ENCODE measurements around the gene LCE6A. TPM values are rescaled to one million over a fixed set of nuclear protein-coding genes. Genes with fewer than 3 reads are reported as not detected.

The LCE6A gene
- total RNA-seq, 1 donor from 2014 or later: not detected

GRCh38 chr1:152886758-152887409, 44.2 kb downstream of the LCE6A start:
- H3K27ac Mint-ChIP-seq: no peak overlapping the region
- H3K36me3 Mint-ChIP-seq: no peaks in the 10 kb centered on the region
- no peaks in the 10 kb centered on the region for H3K4me1 Mint-ChIP-seq (ENCODE audit: unreplicated experiment)
- no peak for DNase-seq (ENCODE audit: extremely low spot score, unreplicated experiment)
- no peak overlapping the region for H3K4me3 Mint-ChIP-seq
- TF ChIP-seq CTCF (conservative IDR thresholded peaks at IDR 0.05): no peak
- H3K27me3 Mint-ChIP-seq: no peaks in the 10 kb centered on the region
- H3K9me3 Mint-ChIP-seq: no peaks in the 10 kb centered on the region

- H3K27me3 Mint-ChIP-seq: no peaks in the 10 kb centered on the region
- H3K36me3 Mint-ChIP-seq: no peaks in the 10 kb centered on the region
- TF ChIP-seq CTCF (conservative IDR thresholded peaks at IDR 0.05): no peak
- no peak overlapping the region for H3K4me3 Mint-ChIP-seq
- no peak for DNase-seq (ENCODE audit: extremely low spot score, unreplicated experiment)
- H3K4me1 Mint-ChIP-seq (ENCODE audit: unreplicated experiment): no peaks in the 10 kb centered on the region
- H3K9me3 Mint-ChIP-seq: no peaks in the 10 kb centered on the region
- no peak overlapping the region for H3K27ac Mint-ChIP-seq
Observed at GRCh38 chr1:152888126-152888525, 45.5 kb downstream of the LCE6A start.

Other genes with a start within 250 kb of the LCE6A start
- gene LCE3C, start 242.6 kb upstream of the LCE6A start, total RNA-seq (ENCODE audit: low replicate concordance): not detected in 2 replicates
- gene LCE3B, start 229.0 kb upstream of the LCE6A start, total RNA-seq (ENCODE audit: low replicate concordance): not detected in 2 replicates
- not detected in 2 replicates for gene LCE3A, start 219.8 kb upstream of the LCE6A start, total RNA-seq (ENCODE audit: low replicate concordance)
- not detected in 2 replicates for gene LCE2D, start 179.5 kb upstream of the LCE6A start, total RNA-seq (ENCODE audit: low replicate concordance)
- gene LCE2C, start 167.6 kb upstream of the LCE6A start, total RNA-seq (ENCODE audit: low replicate concordance): not detected in 2 replicates
- gene LCE2B, start 156.7 kb upstream of the LCE6A start, total RNA-seq (ENCODE audit: low replicate concordance): not detected in 2 replicates
- gene LCE2A, start 144.5 kb upstream of the LCE6A start, total RNA-seq (ENCODE audit: low replicate concordance): not detected in 2 replicates
- not detected in 2 replicates for gene LCE4A, start 134.7 kb upstream of the LCE6A start, total RNA-seq (ENCODE audit: low replicate concordance)
- gene KPRP, start 84.8 kb upstream of the LCE6A start, total RNA-seq (ENCODE audit: low replicate concordance): not detected in 2 replicates
- not detected in 2 replicates for gene LCE1F, start 67.7 kb upstream of the LCE6A start, total RNA-seq (ENCODE audit: low replicate concordance)
- gene LCE1E, start 56.6 kb upstream of the LCE6A start, total RNA-seq (ENCODE audit: low replicate concordance): not detected in 2 replicates
- gene LCE1D, start 46.1 kb upstream of the LCE6A start, total RNA-seq (ENCODE audit: low replicate concordance): not detected in 2 replicates
- not detected in 2 replicates for gene LCE1C, start 36.2 kb upstream of the LCE6A start, total RNA-seq (ENCODE audit: low replicate concordance)
- not detected in 2 replicates for gene LCE1B, start 30.9 kb upstream of the LCE6A start, total RNA-seq (ENCODE audit: low replicate concordance)
- not detected in 2 replicates for gene LCE1A, start 15.4 kb upstream of the LCE6A start, total RNA-seq (ENCODE audit: low replicate concordance)
- not detected in 2 replicates for gene LCE7A, start 17.1 kb downstream of the LCE6A start, total RNA-seq (ENCODE audit: low replicate concordance)
- gene SMCP, start 35.5 kb downstream of the LCE6A start, total RNA-seq (ENCODE audit: low replicate concordance): not detected in 2 replicates
- 10.9 and 19.3 TPM in 2 replicates for gene IVL, start 65.7 kb downstream of the LCE6A start, total RNA-seq (ENCODE audit: low replicate concordance)
- not detected in 2 replicates for gene SPRR5, start 104.3 kb downstream of the LCE6A start, total RNA-seq (ENCODE audit: low replicate concordance)
- not detected in 2 replicates for gene SPRR4, start 127.8 kb downstream of the LCE6A start, total RNA-seq (ENCODE audit: low replicate concordance)
- 22.2 and 36.3 TPM in 2 replicates for gene SPRR1A, start 141.2 kb downstream of the LCE6A start, total RNA-seq (ENCODE audit: low replicate concordance)
- gene SPRR3, start 158.9 kb downstream of the LCE6A start, total RNA-seq (ENCODE audit: low replicate concordance): 155 and 164 TPM in 2 replicates
- 93.7 and 274 TPM in 2 replicates for gene SPRR1B, start 188.3 kb downstream of the LCE6A start, total RNA-seq (ENCODE audit: low replicate concordance)
- gene SPRR2D, start 198.3 kb downstream of the LCE6A start, total RNA-seq (ENCODE audit: low replicate concordance): 1.6 TPM in 1 of 2 replicates, not detected in the other
- gene SPRR2A, start 214.7 kb downstream of the LCE6A start, total RNA-seq (ENCODE audit: low replicate concordance): 0.75 and 2.3 TPM in 2 replicates
- gene SPRR2B, start 228.8 kb downstream of the LCE6A start, total RNA-seq (ENCODE audit: low replicate concordance): not detected in 2 replicates